HEK293 (cell line): ENCODE results near the gene BICC1.

Experiments used
- CTCF ChIA-PET: fragments of 350-600 bp; formaldehyde crosslinking; extraction: SDS; loops from one replicate; lab custom pipeline; 2021; ENCODE audit warnings: antibody characterized with exemption; lab: Yijun Ruan, JAX
- POLR2A ChIA-PET: fragments of 300-600 bp; formaldehyde crosslinking; extraction: SDS; loops from one replicate; lab custom pipeline; 2020; ENCODE audit warnings: antibody characterized with exemption, inconsistent platforms; lab: Yijun Ruan, JAX
- H3K27ac ChIP-seq: fragments of 200-500 bp; sonication (Bioruptor generic); 2 replicates; pipeline ENCODE4 v1.5.1; 2014; ENCODE audit warnings: low read depth, low read length, control low read depth, inconsistent platforms; ENCODE audit errors: extremely low read depth
- H3K36me3 ChIP-seq, 2 experiments: fragments of 200-500 bp in 1 of 2; sonication (Bioruptor generic) in 1 of 2; 1 replicate in 1 of 2; 2 replicates in 1 of 2; pipeline ENCODE4 v1.5.1; 2014 to 2017; ENCODE audit warnings: inconsistent platforms in 2 of 2, low read length in 2 of 2; ENCODE audit not compliant: control insufficient read depth in 2 of 2, insufficient read depth in 1 of 2
- H3K4me1 ChIP-seq: fragments of 200-500 bp; sonication (Bioruptor generic); 2 replicates; pipeline ENCODE4 v1.5.1; 2014; ENCODE audit warnings: mild to moderate bottlenecking, low read length, inconsistent platforms; ENCODE audit not compliant: control insufficient read depth, insufficient read depth
- H3K4me3 ChIP-seq: 2 replicates; pipeline ENCODE4 v1.5.1; 2011; ENCODE audit warnings: low read depth, mild to moderate bottlenecking, control low read depth, low read length, moderate library complexity
- H3K9me3 ChIP-seq: fragments of 200-500 bp; sonication (Bioruptor generic); 2 replicates; pipeline ENCODE4 v1.5.1; 2014; ENCODE audit warnings: low read depth, low read length, inconsistent platforms; ENCODE audit not compliant: control insufficient read depth, insufficient read depth
- EGR2 ChIP-seq: fragments of 450-650 bp; formaldehyde crosslinking; IDR thresholded peaks from 2 replicates; pipeline ENCODE4 v1.5.1; 2016; ENCODE audit warnings: low read depth, missing biosample characterization, missing genetic modification characterization
- GLIS1 ChIP-seq: fragments of 450-650 bp; formaldehyde crosslinking; IDR thresholded peaks from 2 replicates; pipeline ENCODE4 v1.5.1; 2016; ENCODE audit warnings: missing biosample characterization, missing genetic modification characterization
- HOXD13 ChIP-seq: sonication (generic); formaldehyde crosslinking; IDR thresholded peaks from 2 replicates; pipeline ENCODE4 v1.8.0; 2022; ENCODE audit warnings: missing genetic modification reagents, borderline replicate concordance
- PRDM6 ChIP-seq: fragments of 450-650 bp; formaldehyde crosslinking; IDR thresholded peaks from 2 replicates; pipeline ENCODE4 v1.5.1; 2017; ENCODE audit warnings: missing biosample characterization, missing genetic modification characterization
- TRIM28 ChIP-seq: IDR thresholded peaks from 2 replicates; pipeline ENCODE4 v1.6.1; 2011; ENCODE audit warnings: low read length, control low read depth, borderline replicate concordance
- YY1 ChIP-seq: fragments of 450-650 bp; formaldehyde crosslinking; IDR thresholded peaks from 2 replicates; pipeline ENCODE4 v1.5.1; 2018; ENCODE audit warnings: missing biosample characterization, missing genetic modification characterization
- ZFHX2 ChIP-seq: fragments of 450-650 bp; formaldehyde crosslinking; conservative IDR thresholded peaks from 2 replicates; pipeline ENCODE4 v1.5.1; 2016; ENCODE audit warnings: missing biosample characterization, missing genetic modification characterization
- ZIC2 ChIP-seq: fragments of 450-650 bp; formaldehyde crosslinking; IDR thresholded peaks from 2 replicates; pipeline ENCODE4 v1.5.1; 2016; ENCODE audit warnings: missing biosample characterization, missing genetic modification characterization
- ZNF112 ChIP-seq: fragments of 450-650 bp; formaldehyde crosslinking; IDR thresholded peaks from 2 replicates; pipeline ENCODE4 v1.5.0; 2017; ENCODE audit warnings: missing biosample characterization, missing genetic modification characterization
- ZNF394 ChIP-seq: fragments of 450-650 bp; formaldehyde crosslinking; IDR thresholded peaks from 2 replicates; pipeline ENCODE4 v1.5.1; 2016; ENCODE audit warnings: missing biosample characterization, missing genetic modification characterization, mild to moderate bottlenecking, moderate library complexity, borderline replicate concordance
- ZNF416 ChIP-seq: fragments of 450-650 bp; formaldehyde crosslinking; IDR thresholded peaks from 2 replicates; pipeline ENCODE4 v1.5.1; 2016; ENCODE audit warnings: missing biosample characterization, missing genetic modification characterization
- ZNF530 ChIP-seq: fragments of 450-650 bp; formaldehyde crosslinking; IDR thresholded peaks from 2 replicates; pipeline ENCODE4 v1.5.1; 2016; ENCODE audit warnings: low read depth, missing biosample characterization, missing genetic modification characterization
- ZNF544 ChIP-seq: fragments of 450-650 bp; formaldehyde crosslinking; IDR thresholded peaks from 2 replicates; pipeline ENCODE4 v1.5.0; 2017; ENCODE audit warnings: missing biosample characterization, missing genetic modification characterization
- ZNF610 ChIP-seq: fragments of 450-650 bp; formaldehyde crosslinking; IDR thresholded peaks from 2 replicates; pipeline ENCODE4 v1.5.1; 2016; ENCODE audit warnings: missing biosample characterization, missing genetic modification characterization, borderline replicate concordance
- ZNF629 ChIP-seq: fragments of 450-650 bp; formaldehyde crosslinking; IDR thresholded peaks from 2 replicates; pipeline ENCODE4 v1.5.1; 2017; ENCODE audit warnings: missing biosample characterization, missing genetic modification characterization
- ZNF664 ChIP-seq: fragments of 450-650 bp; formaldehyde crosslinking; IDR thresholded peaks from 2 replicates; pipeline ENCODE4 v1.5.1; 2016; ENCODE audit warnings: missing biosample characterization, missing genetic modification characterization
- ZNF791 ChIP-seq: fragments of 450-650 bp; formaldehyde crosslinking; IDR thresholded peaks from 2 replicates; pipeline ENCODE4 v1.5.1; 2016; ENCODE audit warnings: missing biosample characterization, missing genetic modification characterization
- ZNF792 ChIP-seq: fragments of 450-650 bp; formaldehyde crosslinking; IDR thresholded peaks from 2 replicates; pipeline ENCODE4 v1.5.1; 2016; ENCODE audit warnings: missing biosample characterization, missing genetic modification characterization
- ZNF837 ChIP-seq: fragments of 450-650 bp; formaldehyde crosslinking; IDR thresholded peaks from 2 replicates; pipeline ENCODE4 v1.5.1; 2016; ENCODE audit warnings: missing biosample characterization, missing genetic modification characterization
- ZSCAN16 ChIP-seq: fragments of 450-650 bp; formaldehyde crosslinking; IDR thresholded peaks from 2 replicates; pipeline ENCODE4 v1.5.1; 2016; ENCODE audit warnings: missing biosample characterization, missing genetic modification characterization
- TF ChIP-seq, protein P1 (sequence below): fragments of 450-650 bp; formaldehyde crosslinking; IDR thresholded peaks from 2 replicates; pipeline ENCODE4 v1.5.1; 2016; ENCODE audit warnings: missing biosample characterization, missing genetic modification characterization
- TF ChIP-seq, protein P2 (sequence below): fragments of 450-650 bp; formaldehyde crosslinking; IDR thresholded peaks from 2 replicates; pipeline ENCODE4 v1.5.1; 2016; ENCODE audit warnings: missing biosample characterization, missing genetic modification characterization

BICC1 gene

DNA sequence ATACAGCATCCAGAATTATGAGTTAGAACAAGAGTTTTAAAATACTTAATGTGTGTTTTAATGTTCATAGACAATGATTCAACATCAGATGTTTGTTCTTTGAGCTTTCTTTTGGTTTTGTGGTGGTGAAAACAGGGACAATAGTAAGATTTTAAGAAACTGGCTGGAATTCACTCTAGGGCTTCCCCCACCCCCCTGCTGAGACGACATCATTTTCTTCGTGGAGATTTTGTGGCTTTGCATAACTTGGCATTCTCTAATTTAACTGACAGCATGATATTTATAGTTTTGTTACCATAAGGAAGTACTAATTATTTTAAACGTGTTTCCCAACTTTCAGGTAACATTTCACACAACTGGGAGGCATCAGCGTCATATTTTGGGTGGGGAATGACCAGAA, 184.1 kb downstream of the BICC1 start:
- Histone ChIP-seq H3K27ac (no peak overlapping the region), H3K4me1 (no peaks in the 10 kb centered on the region), H3K4me3 (no peak overlapping the region), H3K9me3 (no peaks in the 10 kb centered on the region), H3K36me3 (no peaks in the 10 kb centered on the region)
- TF ChIP-seq PRDM6 = 0 out of 2 replicates have a peak, but pooled peaks have one; percentile 12
- no peak for TF ChIP-seq ZNF530 (tag by site-specific recombination)
- no peak for TF ChIP-seq YY1
- TF ChIP-seq ZNF792 = no peak
- TF ChIP-seq ZNF791 = no peak
- no peak for TF ChIP-seq ZNF610
- TF ChIP-seq ZNF837 (tag by site-specific recombination) = no peak
- no peak for TF ChIP-seq ZNF394 (tag by site-specific recombination)
- no peak for TF ChIP-seq ZNF544 (tag by site-specific recombination)
- TF ChIP-seq, protein P1, sequence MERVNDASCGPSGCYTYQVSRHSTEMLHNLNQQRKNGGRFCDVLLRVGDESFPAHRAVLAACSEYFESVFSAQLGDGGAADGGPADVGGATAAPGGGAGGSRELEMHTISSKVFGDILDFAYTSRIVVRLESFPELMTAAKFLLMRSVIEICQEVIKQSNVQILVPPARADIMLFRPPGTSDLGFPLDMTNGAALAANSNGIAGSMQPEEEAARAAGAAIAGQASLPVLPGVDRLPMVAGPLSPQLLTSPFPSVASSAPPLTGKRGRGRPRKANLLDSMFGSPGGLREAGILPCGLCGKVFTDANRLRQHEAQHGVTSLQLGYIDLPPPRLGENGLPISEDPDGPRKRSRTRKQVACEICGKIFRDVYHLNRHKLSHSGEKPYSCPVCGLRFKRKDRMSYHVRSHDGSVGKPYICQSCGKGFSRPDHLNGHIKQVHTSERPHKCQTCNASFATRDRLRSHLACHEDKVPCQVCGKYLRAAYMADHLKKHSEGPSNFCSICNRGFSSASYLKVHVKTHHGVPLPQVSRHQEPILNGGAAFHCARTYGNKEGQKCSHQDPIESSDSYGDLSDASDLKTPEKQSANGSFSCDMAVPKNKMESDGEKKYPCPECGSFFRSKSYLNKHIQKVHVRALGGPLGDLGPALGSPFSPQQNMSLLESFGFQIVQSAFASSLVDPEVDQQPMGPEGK (tag by site-specific recombination) = no peak
- TF ChIP-seq ZIC2 (tag by site-specific recombination) = no peak
- TF ChIP-seq TRIM28 = no peak
- TF ChIP-seq ZNF416 (tag by site-specific recombination) = no peak
- no peak for TF ChIP-seq ZNF112 (tag by site-specific recombination)
- peak; percentile 68 for TF ChIP-seq GLIS1 (tag by site-specific recombination)
- TF ChIP-seq, protein P2, sequence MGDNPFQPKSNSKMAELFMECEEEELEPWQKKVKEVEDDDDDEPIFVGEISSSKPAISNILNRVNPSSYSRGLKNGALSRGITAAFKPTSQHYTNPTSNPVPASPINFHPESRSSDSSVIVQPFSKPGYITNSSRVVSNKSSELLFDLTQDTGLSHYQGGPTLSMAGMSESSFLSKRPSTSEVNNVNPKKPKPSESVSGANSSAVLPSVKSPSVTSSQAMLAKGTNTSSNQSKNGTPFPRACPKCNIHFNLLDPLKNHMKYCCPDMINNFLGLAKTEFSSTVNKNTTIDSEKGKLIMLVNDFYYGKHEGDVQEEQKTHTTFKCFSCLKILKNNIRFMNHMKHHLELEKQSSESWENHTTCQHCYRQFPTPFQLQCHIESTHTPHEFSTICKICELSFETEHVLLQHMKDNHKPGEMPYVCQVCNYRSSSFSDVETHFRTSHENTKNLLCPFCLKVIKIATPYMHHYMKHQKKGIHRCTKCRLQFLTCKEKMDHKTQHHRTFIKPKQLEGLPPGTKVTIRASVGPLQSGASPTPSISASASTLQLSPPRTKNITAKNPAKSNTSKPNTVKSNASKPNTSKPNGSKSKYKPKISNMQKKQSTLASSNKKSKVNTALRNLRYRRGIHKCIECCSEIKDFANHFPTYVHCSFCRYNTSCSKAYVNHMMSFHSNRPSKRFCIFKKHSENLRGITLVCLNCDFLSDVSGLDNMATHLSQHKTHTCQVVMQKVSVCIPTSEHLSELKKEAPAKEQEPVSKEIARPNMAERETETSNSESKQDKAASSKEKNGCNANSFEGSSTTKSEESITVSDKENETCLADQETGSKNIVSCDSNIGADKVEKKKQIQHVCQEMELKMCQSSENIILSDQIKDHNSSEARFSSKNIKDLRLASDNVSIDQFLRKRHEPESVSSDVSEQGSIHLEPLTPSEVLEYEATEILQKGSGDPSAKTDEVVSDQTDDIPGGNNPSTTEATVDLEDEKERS (tag by site-specific recombination) = no peak
- TF ChIP-seq ZSCAN16 (tag by site-specific recombination) = no peak
- 0 out of 2 replicates have a peak, but pooled peaks have one; percentile 15 for TF ChIP-seq ZNF664
- POLR2A ChIA-PET = no interaction called here
- CTCF ChIA-PET = no interaction called here

GRCh38 chr10:58697691-58698090, 185.0 kb downstream of the BICC1 start:
- Histone ChIP-seq H3K4me3 (no peak overlapping the region), H3K9me3 (no peaks in the 10 kb centered on the region), H3K27ac (no peak overlapping the region), H3K4me1 (no peaks in the 10 kb centered on the region), H3K36me3 (no peaks in the 10 kb centered on the region)
- ChIA-PET POLR2A (no interaction called here), CTCF (interaction anchor here (0.9 kb wide), 1 partner anchor 8 kb away, joined by 3 read pairs; no protein-coding TSS in a partner anchor)
- no peak for TF ChIP-seq HOXD13 (CRISPR knock-in tag)
- 0 out of 2 replicates have a peak, but pooled peaks have one; percentile 28 for TF ChIP-seq ZNF629 (tag by site-specific recombination)
- TF ChIP-seq ZFHX2 (tag by site-specific recombination) = peak; percentile 93
- peak; percentile 58 for TF ChIP-seq GLIS1 (tag by site-specific recombination)
- peak; percentile 96 for TF ChIP-seq EGR2
